ENCODE data around the gene DGKQ. TPM values are rescaled to one million over a fixed set of nuclear protein-coding genes. Genes with fewer than 3 reads are reported as not detected.

The DGKQ gene
- total and polyA plus RNA-seq, 2 of the 13 experiments (the other 11 are each of a cell fraction or from before 2014, with no cell fraction given) = 4.5 to 7.2 TPM

GRCh38 chr4:987624-988513, 14.5 kb upstream of the DGKQ start:
- POLR2A ChIA-PET = interaction anchor here (0.7 to 3.2 kb wide), 12 partner anchors 13 to 301 kb away, joined by 3 to 25 read pairs (median 3); partner anchors contain the start of genes GAK and TMEM175
- peak overlapping the region; percentile 69 for H3K9ac ChIP-seq (ENCODE audit: insufficient read depth, low read depth, low read length)
- H3K27me3 ChIP-seq (ENCODE audit: control insufficient read depth in 1 of 2, insufficient read depth in 2 of 2, low read length in 2 of 2) = peaks cover 0 to 5% of the 10 kb centered on the region in 2 experiments; a peak in 1 of 5 replicates
- intact Hi-C loops (cut with micrococcal nuclease; ENCODE audit: unreplicated experiment) = loop anchor here (1.0 to 2.0 kb wide), 3 partner anchors 57 to 174 kb away; no protein-coding TSS in a partner anchor
- DNase-seq (ENCODE audit: low spot score) = no peak
- WGBS (ENCODE audit: low lambda C conversion rate) = 53% methylated on average over 3 of the region's 37 CpGs
- CTCF ChIA-PET (ENCODE audit: low intra/inter-chr PET ratio, low total read pairs) = interaction anchor here (1.3 kb wide), 1 partner anchor 62 kb away, joined by 5 read pairs; no protein-coding TSS in a partner anchor
- peak overlapping the region; percentile 64 for H3K27ac ChIP-seq (ENCODE audit: extremely low read length, insufficient read depth, low read length)
- peaks cover 9 to 15% of the 10 kb centered on the region in 2 experiments; a peak in 4 of 5 replicates for H3K36me3 ChIP-seq (replicated peaks in 1 of 2; ENCODE audit: control insufficient read depth in 1 of 2, insufficient read depth in 2 of 2, low read length in 2 of 2)
- H3K79me2 ChIP-seq (ENCODE audit: insufficient read depth, low read length) = peaks cover 16% of the 10 kb centered on the region
- FAIRE-seq = no peak
- peak overlapping the region; percentile 54 to 75 (median 55); a peak in 5 of 6 replicates for H3K4me3 ChIP-seq (replicated peaks in 1 of 3; ENCODE audit: insufficient read depth in 1 of 3, low read depth in 2 of 3, low read length in 3 of 3)
- H4K20me1 ChIP-seq (ENCODE audit: insufficient read depth, low read length) = no peaks in the 10 kb centered on the region
- H2AFZ ChIP-seq (ENCODE audit: low read length) = no peak overlapping the region
- no peak; the same call in 2 of the 3 replicates for ATAC-seq
- peak overlapping the region; percentile 91 for H3K4me2 ChIP-seq (ENCODE audit: low read depth, low read length)
- no peaks in the 10 kb centered on the region for H3K9me3 ChIP-seq (ENCODE audit: low read length)
- peaks cover 48% of the 10 kb centered on the region for H3K4me1 ChIP-seq (ENCODE audit: insufficient read depth, low read length)
- in situ Hi-C loops (cut with HindIII; ENCODE audit: extremely low pct_ligation_motif_present, low pct_unique_long_range_greater_than_20kb) = loop anchor here (5.0 to 10.0 kb wide), 2 partner anchors 56 to 173 kb away; partner anchors contain the start of genes GAK and TMEM175
- TSS peak; percentile 3 for BruUV-seq (replicated peaks)
- TF ChIP-seq MAFF (IDR thresholded peaks at IDR 0.05; ENCODE audit: low read depth, low read length) (no peak), ZNF747 (CRISPR knock-in tag; IDR thresholded peaks at IDR 0.05; ENCODE audit: borderline replicate concordance) (no peak), PRDM15 (CRISPR knock-in tag; IDR thresholded peaks at IDR 0.05) (no peak), MXD1 (CRISPR knock-in tag; IDR thresholded peaks at IDR 0.05) (peak; percentile 14; the same call in 1 of the 2 replicates), PHF20 (CRISPR knock-in tag; IDR thresholded peaks at IDR 0.05) (peak; percentile 4; the same call in 1 of the 2 replicates), ZNF292 (CRISPR knock-in tag; IDR thresholded peaks at IDR 0.05; ENCODE audit: borderline replicate concordance, low read depth) (no peak), HNRNPL (IDR thresholded peaks at IDR 0.05; ENCODE audit: low read depth, low read length) (0 out of 2 replicates have a peak, but pooled peaks have one; percentile 63), BORCS8-MEF2B (CRISPR knock-in tag; IDR thresholded peaks at IDR 0.05) (peak; percentile 35; the same call in 1 of the 2 replicates), U2AF1 (optimal IDR thresholded peaks at IDR 0.05; ENCODE audit: low read depth, low read length) (peak; percentile 20), HES4 (CRISPR knock-in tag; IDR thresholded peaks at IDR 0.05; ENCODE audit: borderline replicate concordance) (no peak), HNF4G (IDR thresholded peaks at IDR 0.05; ENCODE audit: borderline replicate concordance, low read depth, low read length) (no peak), HNF4G (CRISPR knock-in tag; IDR thresholded peaks at IDR 0.05; ENCODE audit: borderline replicate concordance, low read depth) (no peak), RBFOX2 (IDR thresholded peaks at IDR 0.05; ENCODE audit: low read depth, low read length) (peak; percentile 72), POLR2AphosphoS5 (IDR thresholded peaks at IDR 0.05; ENCODE audit: low read depth, low read length) (peak; percentile 25; the same call in 1 of the 2 replicates), ETV5 (CRISPR knock-in tag; IDR thresholded peaks at IDR 0.05; ENCODE audit: borderline replicate concordance) (no peak), HMG20A (CRISPR knock-in tag; IDR thresholded peaks at IDR 0.05; ENCODE audit: borderline replicate concordance) (no peak), IKZF5 (CRISPR knock-in tag; IDR thresholded peaks at IDR 0.05) (no peak; the same call in 1 of the 2 replicates), KDM6A (CRISPR knock-in tag; IDR thresholded peaks at IDR 0.05; ENCODE audit: low read depth) (no peak)
